Measurements from ENCODE around the gene MYMK.

The MYMK gene, protein sequence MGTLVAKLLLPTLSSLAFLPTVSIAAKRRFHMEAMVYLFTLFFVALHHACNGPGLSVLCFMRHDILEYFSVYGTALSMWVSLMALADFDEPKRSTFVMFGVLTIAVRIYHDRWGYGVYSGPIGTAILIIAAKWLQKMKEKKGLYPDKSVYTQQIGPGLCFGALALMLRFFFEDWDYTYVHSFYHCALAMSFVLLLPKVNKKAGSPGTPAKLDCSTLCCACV

DNA sequence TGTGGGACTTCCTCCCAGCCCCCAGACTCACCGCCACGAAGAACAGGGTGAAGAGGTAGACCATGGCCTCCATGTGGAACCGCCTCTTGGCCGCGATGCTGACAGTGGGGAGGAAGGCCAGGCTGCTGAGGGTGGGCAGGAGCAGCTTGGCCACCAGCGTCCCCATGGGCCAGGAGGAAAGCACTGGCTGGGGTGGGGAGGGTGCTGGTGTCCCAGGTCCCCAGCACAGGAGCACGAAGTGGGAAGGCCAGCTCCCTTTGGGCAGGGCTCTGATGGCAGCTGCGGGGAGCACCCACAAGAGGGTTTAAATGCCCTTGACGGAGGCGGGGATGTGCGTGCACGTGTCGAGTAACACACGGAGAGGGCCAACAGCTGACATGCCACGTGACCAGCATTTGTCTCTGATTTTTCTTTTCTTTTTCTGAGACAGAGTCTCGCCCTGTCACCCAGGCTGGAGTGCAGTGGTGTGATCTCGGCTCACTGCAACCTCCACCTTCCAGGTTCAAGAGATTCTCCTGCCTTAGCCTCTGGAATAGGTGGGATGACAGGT, at the start of gene MYMK:
MYMK (minus strand) TSS at position 281 of the 550 bp plus-strand sequence; CDS start at position 166, 115 bp downstream.
- H2AFZ ChIP-seq (ENCODE audit: low read depth, low read length), result no peak within 1 kb of the TSS
- no peaks in the 10 kb centered on the region for H3K36me3 ChIP-seq (ENCODE audit: insufficient read depth, low read length)
- H3K27me3 ChIP-seq (ENCODE audit: insufficient read depth, low read length), result peaks cover 24% of the 10 kb centered on the region
- H3K4me1 ChIP-seq (ENCODE audit: insufficient read depth, low read length), result peaks cover 15% of the 10 kb centered on the region
- no peak within 1 kb of the TSS for H3K4me3 ChIP-seq (ENCODE audit: low read length)
- H3K9me3 ChIP-seq (ENCODE audit: low read length), result no peaks in the 10 kb centered on the region

- Histone ChIP-seq H3K27me3 (ENCODE audit: insufficient read depth, low read length) (peaks cover 13% of the 10 kb centered on the region), H3K4me1 (ENCODE audit: insufficient read depth, low read length) (peaks cover 3% of the 10 kb centered on the region)
Observed at GRCh38 chr9:133573791-133574515, 49.2 kb upstream of the MYMK start.

GRCh38 chr9:133572821-133573361, 48.1 kb upstream of the MYMK start:
- peaks cover 5% of the 10 kb centered on the region for H3K4me1 ChIP-seq (ENCODE audit: insufficient read depth, low read length)
- peaks cover 13% of the 10 kb centered on the region for H3K27me3 ChIP-seq (ENCODE audit: insufficient read depth, low read length)
- no peaks in the 10 kb centered on the region for H3K36me3 ChIP-seq (ENCODE audit: insufficient read depth, low read length)
- no peak overlapping the region for H3K4me3 ChIP-seq (ENCODE audit: low read length)
- H2AFZ ChIP-seq (ENCODE audit: low read depth, low read length), result no peak overlapping the region
- H3K9me3 ChIP-seq (ENCODE audit: low read length), result no peaks in the 10 kb centered on the region

More at GRCh38 chr9:133573791-133574515, 49.2 kb upstream of the MYMK start:
- no peaks in the 10 kb centered on the region for H3K9me3 ChIP-seq (ENCODE audit: low read length)
- H2AFZ ChIP-seq (ENCODE audit: low read depth, low read length), result no peak overlapping the region
- H3K36me3 ChIP-seq (ENCODE audit: insufficient read depth, low read length), result no peaks in the 10 kb centered on the region
- no peak overlapping the region for H3K4me3 ChIP-seq (ENCODE audit: low read length)

GRCh38 chr9:133571896-133572595, 47.3 kb upstream of the MYMK start:
- H3K36me3 ChIP-seq (ENCODE audit: insufficient read depth, low read length), result no peaks in the 10 kb centered on the region
- peaks cover 16% of the 10 kb centered on the region for H3K27me3 ChIP-seq (ENCODE audit: insufficient read depth, low read length)
- H3K4me1 ChIP-seq (ENCODE audit: insufficient read depth, low read length), result peaks cover 5% of the 10 kb centered on the region

DNA sequence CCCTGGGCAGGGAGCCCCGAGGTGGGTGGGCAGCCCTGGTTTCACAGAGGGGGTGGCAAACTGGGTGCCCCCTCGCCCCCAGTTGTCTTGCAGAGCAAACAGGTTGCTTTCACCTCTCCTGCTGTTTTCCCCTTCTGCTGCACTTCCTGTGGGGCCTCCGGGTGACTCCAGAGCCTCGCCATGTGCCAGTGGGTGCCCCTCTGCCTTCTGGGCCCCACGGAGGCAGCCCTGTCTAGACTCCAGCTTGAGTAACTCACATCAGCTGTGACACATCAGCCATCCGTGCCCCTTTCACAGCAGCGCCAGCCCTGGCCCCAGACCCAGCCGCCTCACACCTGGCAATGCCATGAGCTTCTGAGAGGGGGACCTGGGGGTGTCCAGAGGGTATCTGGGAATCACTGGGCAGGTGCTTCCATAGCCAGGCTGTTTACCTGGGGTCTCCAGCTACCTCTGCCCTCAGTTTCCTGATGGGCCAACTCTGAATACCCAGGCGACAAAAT, 46.7 kb upstream of the MYMK start:
- Histone ChIP-seq H3K4me1 (ENCODE audit: insufficient read depth, low read length) (peaks cover 5% of the 10 kb centered on the region), H3K4me3 (ENCODE audit: low read length) (no peak overlapping the region), H3K9me3 (ENCODE audit: low read length) (no peaks in the 10 kb centered on the region), H3K27me3 (ENCODE audit: insufficient read depth, low read length) (peaks cover 13% of the 10 kb centered on the region), H3K36me3 (ENCODE audit: insufficient read depth, low read length) (no peaks in the 10 kb centered on the region), H2AFZ (ENCODE audit: low read depth, low read length) (no peak overlapping the region)

More at GRCh38 chr9:133571896-133572595, 47.3 kb upstream of the MYMK start:
- Histone ChIP-seq H3K9me3 (ENCODE audit: low read length) (no peaks in the 10 kb centered on the region), H3K4me3 (ENCODE audit: low read length) (no peak overlapping the region), H2AFZ (ENCODE audit: low read depth, low read length) (no peak overlapping the region)

GRCh38 chr9:133570691-133571080, 45.9 kb upstream of the MYMK start:
- Histone ChIP-seq H2AFZ (ENCODE audit: low read depth, low read length) (no peak overlapping the region), H3K4me1 (ENCODE audit: insufficient read depth, low read length) (peaks cover 5% of the 10 kb centered on the region), H3K4me3 (ENCODE audit: low read length) (no peak overlapping the region), H3K9me3 (ENCODE audit: low read length) (no peaks in the 10 kb centered on the region), H3K27me3 (ENCODE audit: insufficient read depth, low read length) (peaks cover 15% of the 10 kb centered on the region), H3K36me3 (ENCODE audit: insufficient read depth, low read length) (no peaks in the 10 kb centered on the region)

DNA sequence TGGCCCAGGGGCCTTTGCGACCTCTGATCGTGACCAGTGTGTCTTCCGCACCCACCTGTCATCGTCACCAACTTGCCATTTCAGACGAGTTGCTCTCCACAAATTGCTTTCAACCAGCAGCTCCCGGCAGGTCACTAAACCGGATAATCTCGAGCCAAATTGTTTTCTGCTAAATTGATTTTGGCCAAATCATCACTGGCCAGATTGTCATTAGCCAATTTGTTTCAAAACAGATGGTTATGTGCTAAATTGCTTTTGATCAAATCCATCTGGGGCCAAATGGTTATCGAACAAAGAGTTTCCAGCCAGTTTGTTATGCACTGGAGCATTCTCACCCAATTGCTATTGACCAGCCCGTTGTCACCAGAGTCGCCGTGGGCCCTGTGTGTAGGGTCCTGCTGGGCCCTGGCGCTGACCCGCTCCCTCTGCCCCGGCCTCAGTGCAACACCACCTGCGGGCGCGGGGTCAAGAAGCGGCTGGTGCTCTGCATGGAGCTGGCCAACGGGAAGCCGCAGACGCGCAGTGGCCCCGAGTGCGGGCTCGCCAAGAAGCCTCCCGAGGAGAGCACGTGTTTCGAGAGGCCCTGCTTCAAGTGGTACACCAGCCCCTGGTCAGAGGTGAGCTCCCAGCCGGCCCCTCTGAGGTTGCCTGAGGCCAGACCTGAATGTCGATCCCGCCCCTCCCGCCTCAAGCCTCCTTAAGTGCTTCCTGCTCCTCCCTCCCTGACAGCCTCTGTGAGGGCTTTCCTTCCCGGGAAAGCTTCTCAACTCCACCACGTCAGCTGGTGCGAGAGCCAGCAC, 45.3 kb upstream of the MYMK start:
- H3K36me3 ChIP-seq (ENCODE audit: insufficient read depth, low read length), result no peaks in the 10 kb centered on the region
- H3K27me3 ChIP-seq (ENCODE audit: insufficient read depth, low read length), result peaks cover 16% of the 10 kb centered on the region
- no peak overlapping the region for H3K4me3 ChIP-seq (ENCODE audit: low read length)
- H3K4me1 ChIP-seq (ENCODE audit: insufficient read depth, low read length), result peaks cover 6% of the 10 kb centered on the region
- no peak overlapping the region for H2AFZ ChIP-seq (ENCODE audit: low read depth, low read length)
- no peaks in the 10 kb centered on the region for H3K9me3 ChIP-seq (ENCODE audit: low read length)

- H3K4me1 ChIP-seq (ENCODE audit: insufficient read depth, low read length), result peaks cover 6% of the 10 kb centered on the region
- H2AFZ ChIP-seq (ENCODE audit: low read depth, low read length), result no peak overlapping the region
- H3K9me3 ChIP-seq (ENCODE audit: low read length), result no peaks in the 10 kb centered on the region
- H3K27me3 ChIP-seq (ENCODE audit: insufficient read depth, low read length), result peaks cover 21% of the 10 kb centered on the region
- no peaks in the 10 kb centered on the region for H3K36me3 ChIP-seq (ENCODE audit: insufficient read depth, low read length)
- no peak overlapping the region for H3K4me3 ChIP-seq (ENCODE audit: low read length)
Observed at GRCh38 chr9:133569121-133569785, 44.5 kb upstream of the MYMK start.

DNA sequence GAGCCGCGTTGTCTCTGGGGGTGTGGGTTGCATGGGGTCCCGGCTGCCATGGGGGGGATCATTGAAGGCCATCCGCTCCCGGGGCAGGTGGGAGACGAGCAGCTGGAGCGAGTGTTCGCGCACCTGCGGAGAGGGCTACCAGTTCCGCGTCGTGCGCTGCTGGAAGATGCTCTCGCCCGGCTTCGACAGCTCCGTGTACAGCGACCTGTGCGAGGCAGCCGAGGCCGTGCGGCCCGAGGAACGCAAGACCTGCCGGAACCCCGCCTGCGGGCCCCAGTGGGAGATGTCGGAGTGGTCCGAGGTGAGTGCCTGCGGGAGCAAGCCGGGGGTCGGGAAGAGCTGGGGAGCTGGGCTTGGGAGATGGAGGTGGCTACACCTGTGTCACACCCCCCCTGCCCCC, 43.4 kb upstream of the MYMK start:
- Histone ChIP-seq H3K9me3 (ENCODE audit: low read length) (no peaks in the 10 kb centered on the region), H3K27me3 (ENCODE audit: insufficient read depth, low read length) (peaks cover 19% of the 10 kb centered on the region), H2AFZ (ENCODE audit: low read depth, low read length) (no peak overlapping the region), H3K4me3 (ENCODE audit: low read length) (no peak overlapping the region), H3K4me1 (ENCODE audit: insufficient read depth, low read length) (peaks cover 8% of the 10 kb centered on the region), H3K36me3 (ENCODE audit: insufficient read depth, low read length) (no peaks in the 10 kb centered on the region)

DNA sequence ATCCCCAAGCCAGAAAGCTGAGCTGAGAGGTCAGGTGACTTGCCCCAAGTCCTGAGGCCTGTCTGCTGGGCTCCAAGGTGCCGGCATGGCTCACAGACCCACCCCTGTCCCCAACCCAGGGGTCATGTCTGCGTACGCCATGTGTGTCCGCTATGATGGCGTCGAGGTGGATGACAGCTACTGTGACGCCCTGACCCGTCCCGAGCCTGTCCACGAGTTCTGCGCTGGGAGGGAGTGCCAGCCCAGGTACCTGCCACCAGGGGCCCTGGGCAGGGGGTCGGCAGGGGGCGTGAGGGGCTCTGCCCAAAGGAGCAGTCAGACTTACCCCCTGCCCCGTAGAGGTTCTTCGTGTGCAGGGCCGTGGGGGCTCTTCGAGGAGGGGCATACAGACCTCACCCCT, 42.1 kb upstream of the MYMK start:
- no peaks in the 10 kb centered on the region for H3K9me3 ChIP-seq (ENCODE audit: low read length)
- no peak overlapping the region for H2AFZ ChIP-seq (ENCODE audit: low read depth, low read length)
- H3K4me3 ChIP-seq (ENCODE audit: low read length), result no peak overlapping the region
- H3K36me3 ChIP-seq (ENCODE audit: insufficient read depth, low read length), result no peaks in the 10 kb centered on the region
- peaks cover 11% of the 10 kb centered on the region for H3K27me3 ChIP-seq (ENCODE audit: insufficient read depth, low read length)
- peaks cover 8% of the 10 kb centered on the region for H3K4me1 ChIP-seq (ENCODE audit: insufficient read depth, low read length)

- peaks cover 8% of the 10 kb centered on the region for H3K4me1 ChIP-seq (ENCODE audit: insufficient read depth, low read length)
Observed at GRCh38 chr9:133566382-133566781, 41.6 kb upstream of the MYMK start.

More at GRCh38 chr9:133566382-133566781, 41.6 kb upstream of the MYMK start:
- Histone ChIP-seq H3K27me3 (ENCODE audit: insufficient read depth, low read length) (peaks cover 11% of the 10 kb centered on the region), H3K4me3 (ENCODE audit: low read length) (no peak overlapping the region), H2AFZ (ENCODE audit: low read depth, low read length) (no peak overlapping the region), H3K36me3 (ENCODE audit: insufficient read depth, low read length) (no peaks in the 10 kb centered on the region), H3K9me3 (ENCODE audit: low read length) (no peaks in the 10 kb centered on the region)

All from neuron (in vitro differentiated cells).